Right ventricle myocardium inferior (tissue), 1 donor: ENCODE measurements around the gene TRERF1. TPM values are rescaled to one million over a fixed set of nuclear protein-coding genes. Genes with fewer than 3 reads are reported as not detected.

Experiments
- ATAC-seq: fragments of 200-7000 bp; cut with Tn5 transposase; one replicate; pipeline ENCODE4 v1.9.1; 2020; ENCODE audit warnings: mild to moderate bottlenecking, moderate library complexity
- DNase-seq: peaks from one replicate; pipeline ENCODE4 v3.0.0; 2021; ENCODE audit errors: missing footprints
- intact Hi-C: fragments of 100-400 bp; cut with DNase I; formaldehyde crosslinking; loops from one replicate; pipeline ENCODE4 v1.11.0; 2022
- total RNA-seq: library from RNA; stranded (reverse); fragmentation: NEBNext Ultra II Directional; extraction: Animal tissue kit (Norgen Biotek cat#: 25700); gene quantifications from one replicate; pipeline ENCODE4 v1.2.1, GENCODE V29; 2021
- donor health status: DM: no; HTN: yes; CAD: no; lungs with severe emphysema.

Gene TRERF1
- total RNA-seq, 1 donor from 2014 or later, result 1.7 TPM

DNA sequence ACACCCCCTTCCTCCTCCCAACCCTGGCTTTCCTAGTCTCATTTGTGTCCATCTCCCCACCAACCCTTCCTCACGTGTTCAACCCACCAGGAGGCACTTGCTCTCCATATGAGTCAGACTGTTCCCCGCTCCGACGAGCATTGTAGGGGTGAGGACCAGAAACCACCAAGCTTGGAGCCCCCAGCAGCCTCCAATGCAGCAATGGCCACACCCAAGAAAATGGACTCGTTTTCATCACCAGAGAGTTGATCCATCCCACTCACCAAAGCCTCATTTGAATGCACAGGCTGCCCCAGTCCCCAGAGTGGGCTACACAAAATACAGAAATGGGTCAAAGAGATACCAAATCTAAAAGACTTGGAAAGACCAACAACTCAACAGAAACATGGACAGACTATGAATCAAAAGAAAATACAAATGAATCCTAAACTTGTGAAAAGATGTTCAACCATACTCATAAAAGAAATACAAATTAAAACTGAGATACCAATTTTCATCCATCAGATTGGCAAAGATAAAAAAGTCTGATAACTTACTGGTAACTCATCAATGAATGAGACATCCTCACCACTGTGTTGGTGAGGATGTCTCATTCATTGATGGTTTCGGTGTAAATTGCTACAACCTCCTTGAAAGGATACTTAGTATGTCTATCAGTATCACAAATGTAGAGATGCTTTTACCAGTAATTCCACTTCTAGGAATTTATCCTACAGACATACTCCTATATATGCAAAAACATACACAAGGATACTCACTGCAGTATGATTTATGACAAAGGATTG lies 68.1 kb downstream of the TRERF1 start:
- ATAC-seq (no peak), DNase-seq (no peak)
- intact Hi-C loops, result no loop called here

GRCh38 chr6:42381850-42382249 lies 69.9 kb downstream of the TRERF1 start:
- intact Hi-C loops, result no loop called here
- DNase-seq (no peak), ATAC-seq (no peak)

DNA sequence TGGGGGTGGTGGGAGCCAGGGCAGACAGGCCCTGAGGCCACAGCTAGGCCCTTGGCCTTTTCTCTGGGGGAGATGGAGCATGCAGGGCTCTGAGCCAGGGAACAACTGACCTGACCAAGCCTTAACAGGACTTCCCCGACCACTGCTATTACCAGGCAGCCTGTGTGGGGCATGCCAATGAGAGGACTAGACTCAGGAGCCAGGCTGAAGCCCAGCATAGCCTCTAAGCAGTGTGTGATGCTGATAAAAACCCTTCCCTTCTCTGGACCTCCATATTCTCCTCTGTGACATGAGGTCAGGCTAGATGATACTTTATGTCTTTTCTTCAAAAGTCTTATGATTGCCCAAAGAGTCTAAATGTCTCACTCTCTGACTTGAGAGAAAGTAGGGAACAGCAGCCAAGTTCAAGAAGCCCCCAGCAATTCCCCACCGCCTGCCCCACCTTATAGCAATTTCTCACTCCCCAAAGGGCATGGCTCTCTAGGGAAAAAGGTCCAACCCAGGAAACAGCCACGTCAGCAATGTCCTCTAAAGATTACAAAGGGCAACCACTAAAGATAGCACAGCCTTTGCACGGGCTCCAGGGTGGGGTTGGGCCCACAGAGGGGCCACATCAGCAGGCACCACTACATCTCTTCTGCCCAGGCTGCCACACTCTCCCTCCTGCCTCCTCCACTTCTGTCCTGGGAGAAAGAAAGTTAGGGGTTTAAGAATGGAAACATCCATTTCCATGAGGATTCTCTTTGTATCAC lies 71.3 kb downstream of the TRERF1 start:
- DNase-seq (no peak), ATAC-seq (no peak)
- intact Hi-C loops, result no loop called here

GRCh38 chr6:42378536-42378935 lies 73.2 kb downstream of the TRERF1 start:
- DNase-seq (no peak), ATAC-seq (no peak)
- intact Hi-C loops, result no loop called here

DNA sequence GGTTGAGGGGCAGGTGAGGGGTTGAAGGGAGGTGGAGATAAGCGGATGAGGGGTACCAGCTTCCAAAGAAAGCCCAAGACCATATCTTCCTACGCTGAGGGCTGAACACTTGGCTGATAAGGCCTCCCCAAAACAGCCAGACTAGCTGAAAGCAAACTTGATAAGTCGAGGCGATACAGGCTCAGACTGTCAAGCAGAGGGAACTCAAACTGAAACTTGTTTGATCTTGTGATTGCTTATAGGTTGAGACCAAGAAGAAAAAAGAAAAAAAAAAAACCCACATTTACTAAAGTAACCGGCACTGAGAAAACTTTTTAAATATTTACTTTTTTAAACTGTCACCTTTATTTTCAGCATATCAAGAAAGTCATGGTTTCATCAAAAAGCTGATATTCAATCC lies 73.6 kb downstream of the TRERF1 start:
- no peak for DNase-seq
- intact Hi-C loops, result no loop called here
- no peak for ATAC-seq

- intact Hi-C loops, result no loop called here
- DNase-seq, result no peak
- ATAC-seq, result no peak
These were observed 76.6 kb downstream of the TRERF1 start for GRCh38 chr6:42375007-42375635.

DNA sequence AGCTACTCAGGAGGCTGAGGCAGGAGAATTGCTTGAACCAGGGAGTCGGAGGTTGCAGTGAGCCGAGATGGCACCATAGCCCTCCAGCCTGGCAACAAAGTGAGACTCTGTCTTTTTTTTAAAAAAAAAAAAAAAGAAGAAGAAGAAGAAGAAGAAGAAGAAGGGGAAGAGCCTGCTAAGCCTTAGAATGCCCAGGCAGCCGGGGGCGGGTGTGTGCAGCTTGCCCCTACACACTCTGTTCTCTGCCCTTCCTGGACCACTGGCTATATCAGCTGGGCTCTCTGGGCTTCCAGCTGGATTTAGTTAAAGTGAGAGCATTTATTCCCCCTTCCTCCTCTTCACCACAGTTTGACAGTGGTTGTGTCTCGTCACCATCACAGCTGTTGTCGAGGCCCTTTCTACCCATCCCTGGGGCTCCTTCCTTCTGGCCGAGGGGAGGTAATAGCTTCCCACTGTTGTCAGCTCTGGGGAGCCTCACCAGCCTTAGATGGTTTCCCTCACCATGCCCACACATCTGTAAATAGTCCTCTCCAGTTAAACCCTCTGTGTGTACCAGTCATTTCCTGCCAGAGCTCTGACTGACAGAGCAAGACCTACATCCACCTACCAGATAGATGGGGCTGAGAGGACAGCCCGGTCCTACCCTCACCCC lies 77.6 kb downstream of the TRERF1 start:
- no peak for ATAC-seq
- DNase-seq, result no peak
- intact Hi-C loops, result no loop called here

DNA sequence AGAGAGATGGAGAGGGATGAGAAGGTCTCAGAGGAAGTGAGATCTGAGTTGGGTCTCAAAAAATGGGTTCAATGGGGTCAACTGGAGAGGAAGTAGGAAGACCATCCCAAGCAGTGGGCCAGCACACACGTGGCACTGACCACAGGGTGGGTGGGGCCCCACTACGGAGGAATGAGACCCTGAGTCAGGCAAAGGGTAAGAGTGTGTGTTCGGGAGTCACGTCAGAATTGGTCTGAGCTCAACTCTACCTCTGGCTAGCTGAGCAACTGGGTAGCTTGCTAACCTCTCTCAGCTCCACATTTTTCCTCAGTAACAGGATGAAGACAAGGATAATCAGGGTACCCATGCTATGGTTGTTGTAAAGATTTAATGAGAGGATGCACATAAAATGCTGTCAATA lies 79.0 kb downstream of the TRERF1 start:
- intact Hi-C loops, result no loop called here
- ATAC-seq (no peak), DNase-seq (no peak)

- intact Hi-C loops, result no loop called here
- no peak for DNase-seq
- ATAC-seq, result no peak
These were observed 81.3 kb downstream of the TRERF1 start for GRCh38 chr6:42370323-42370985.

GRCh38 chr6:42369568-42369967 lies 82.2 kb downstream of the TRERF1 start:
- ATAC-seq, result no peak
- intact Hi-C loops, result no loop called here
- no peak for DNase-seq

DNA sequence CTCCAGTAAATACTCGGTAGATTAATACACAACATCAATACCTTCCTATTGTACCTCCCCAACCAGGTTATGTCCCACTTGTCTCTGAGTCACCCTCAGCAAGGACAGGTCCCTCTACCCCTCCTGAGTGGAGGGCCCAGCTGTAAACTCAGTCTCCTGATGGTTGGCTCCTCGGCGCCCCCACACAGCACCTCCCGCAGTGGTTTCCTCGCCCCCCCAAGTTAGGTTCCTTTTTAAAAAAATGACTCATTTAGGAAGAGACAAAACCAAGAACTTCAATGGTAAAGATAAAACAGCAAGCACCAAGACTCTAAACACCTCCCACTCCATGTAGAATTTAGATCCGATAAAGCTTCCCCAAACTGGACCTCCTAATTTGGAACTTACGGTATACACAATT lies 83.5 kb downstream of the TRERF1 start:
- intact Hi-C loops, result no loop called here
- no peak for ATAC-seq
- DNase-seq, result no peak

- DNase-seq (no peak), ATAC-seq (peak; percentile 18)
- intact Hi-C loops, result no loop called here
These were observed 84.2 kb downstream of the TRERF1 start for GRCh38 chr6:42367353-42368011.

DNA sequence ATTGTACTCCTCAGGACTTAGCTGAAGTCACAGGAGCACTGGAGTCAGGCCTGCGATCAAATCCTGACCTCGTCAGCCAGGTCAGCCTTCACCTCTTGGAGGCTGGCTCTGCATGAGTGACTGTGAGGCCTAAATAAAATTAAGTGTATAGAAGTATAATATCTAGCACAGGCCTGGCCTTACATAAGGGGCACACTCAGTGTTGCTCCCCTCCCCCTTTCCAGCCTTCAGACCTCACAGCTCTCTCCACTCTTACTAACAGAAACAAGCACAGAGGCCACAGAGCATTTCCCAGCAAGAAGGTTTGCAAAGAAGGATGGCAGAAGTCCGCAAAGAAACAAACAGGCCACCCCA lies 84.8 kb downstream of the TRERF1 start:
- ATAC-seq (no peak), DNase-seq (no peak)
- intact Hi-C loops, result no loop called here

DNA sequence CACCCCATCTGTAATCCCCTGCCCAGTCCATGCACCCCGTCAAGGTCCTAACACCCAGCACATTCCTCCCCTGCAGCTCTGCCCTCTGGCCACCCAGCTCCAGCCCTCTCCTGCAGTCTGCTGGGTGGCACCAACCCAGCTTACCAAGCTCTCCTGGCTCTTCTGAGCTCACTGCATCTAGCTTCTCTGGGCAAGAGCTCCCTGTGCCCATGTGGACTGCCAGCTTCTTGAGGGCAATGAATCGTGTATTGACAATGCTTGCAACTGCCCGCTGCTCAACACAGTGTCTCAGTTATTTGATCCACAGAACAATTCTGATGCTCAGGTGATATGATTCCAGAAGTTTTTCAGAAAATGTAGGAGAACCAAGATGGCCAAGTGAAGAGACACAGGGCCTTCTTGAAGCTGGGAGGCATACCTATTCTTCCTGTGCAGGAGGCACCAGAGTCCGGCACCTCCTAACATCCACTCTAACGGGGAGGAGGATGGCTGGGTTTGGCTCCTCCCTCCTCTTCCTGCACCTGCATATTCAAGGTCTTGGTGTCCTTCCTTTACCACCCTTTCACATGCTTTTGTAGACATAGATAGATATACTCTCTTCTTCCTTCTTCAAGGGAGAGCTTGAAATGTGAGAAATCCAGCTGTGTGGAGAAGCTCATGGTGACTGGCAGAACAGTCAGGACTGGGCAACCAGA lies 85.6 kb downstream of the TRERF1 start:
- DNase-seq, result no peak
- intact Hi-C loops, result no loop called here

DNA sequence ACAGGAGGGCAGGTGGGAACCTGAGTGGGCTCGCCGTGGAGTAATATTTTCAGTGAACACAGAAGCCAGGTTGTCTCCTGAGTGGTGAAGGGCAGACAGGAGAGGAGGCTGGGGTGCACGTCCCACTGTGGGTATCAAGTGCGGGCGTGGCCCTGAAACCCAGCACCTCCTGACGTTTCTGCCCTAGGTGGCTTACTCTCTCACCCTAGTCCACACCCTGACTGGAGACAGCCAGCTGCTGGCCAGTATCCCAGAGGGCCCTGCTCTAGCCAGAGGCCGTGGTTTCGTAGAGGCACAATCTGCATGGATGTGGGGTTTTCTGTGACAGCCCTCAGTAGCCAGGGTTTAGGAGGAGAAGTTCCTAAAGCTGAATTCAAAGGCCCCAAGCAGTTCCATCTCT lies 86.7 kb downstream of the TRERF1 start:
- intact Hi-C loops, result no loop called here
- ATAC-seq (peak; percentile 33), DNase-seq (no peak)

More for the DNA sequence above, 85.6 kb downstream of the TRERF1 start:
- no peak for ATAC-seq

DNA sequence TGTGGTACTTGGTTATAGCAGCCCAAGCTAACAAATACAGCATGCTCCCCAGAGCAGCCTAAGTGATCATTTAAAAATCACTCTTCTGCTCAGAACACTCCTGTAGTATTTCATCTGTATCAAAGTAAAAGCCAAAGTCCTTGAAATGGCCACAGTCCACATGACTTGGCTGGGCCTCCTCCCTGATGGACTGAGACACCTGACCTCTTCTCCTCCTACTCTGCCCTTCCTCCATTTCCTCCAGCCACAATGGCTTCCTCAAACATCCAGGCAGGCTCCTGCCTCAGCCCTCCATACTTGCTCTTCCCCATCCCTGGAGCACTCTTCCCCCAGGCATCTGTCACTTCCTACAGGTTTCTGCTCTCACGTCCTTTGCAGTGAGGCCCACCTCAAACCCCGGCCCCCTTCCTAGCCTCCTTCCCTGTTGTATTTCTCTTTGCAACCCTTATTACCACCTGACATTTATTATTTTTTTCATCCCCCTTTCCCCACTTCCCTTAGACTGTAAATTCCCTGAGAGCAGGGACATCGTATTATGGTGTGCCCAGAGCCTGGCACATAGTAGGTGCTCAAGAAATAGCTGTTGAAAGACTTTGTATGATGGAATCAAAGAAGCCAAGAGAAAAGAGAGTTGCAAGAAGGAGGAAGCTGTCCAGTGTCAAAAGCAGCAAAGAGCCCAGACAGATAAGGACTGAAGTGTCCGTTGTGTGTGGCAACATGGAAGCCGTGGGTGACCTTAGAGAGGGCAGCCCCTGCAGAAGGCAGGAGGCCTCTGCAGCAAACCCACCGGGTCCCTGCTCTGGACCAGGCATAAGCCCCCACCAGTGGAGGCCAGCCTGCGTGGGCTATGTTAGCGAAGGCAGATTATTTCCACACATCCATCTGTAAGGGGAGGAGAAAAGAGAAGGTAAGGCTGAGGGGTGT lies 87.5 kb downstream of the TRERF1 start:
- intact Hi-C loops, result no loop called here
- DNase-seq, result no peak
- ATAC-seq, result no peak

GRCh38 chr6:42361036-42361435 lies 90.7 kb downstream of the TRERF1 start:
- intact Hi-C loops, result no loop called here
- ATAC-seq, result no peak
- DNase-seq, result no peak
